ENCODE measurements around the gene AFAP1L2. TPM values are rescaled to one million over a fixed set of nuclear protein-coding genes. Genes with fewer than 3 reads are reported as not detected.

Gene AFAP1L2
- total RNA-seq, 1 donor, result 0.94 TPM

- Histone ChIP-seq H3K27me3 (ENCODE audit: insufficient read depth, low read length) (no peaks in the 10 kb centered on the region), H3K4me3 (ENCODE audit: low read length) (no peak overlapping the region), H3K9me3 (ENCODE audit: low read depth, low read length) (no peaks in the 10 kb centered on the region), H3K4me1 (ENCODE audit: insufficient read depth, low read length) (no peaks in the 10 kb centered on the region)
These were observed 138.8 kb downstream of the AFAP1L2 start for GRCh38 chr10:114265392-114266053.

- Histone ChIP-seq H3K9me3 (ENCODE audit: low read depth, low read length) (no peaks in the 10 kb centered on the region), H3K4me3 (ENCODE audit: low read length) (no peak overlapping the region), H3K27me3 (ENCODE audit: insufficient read depth, low read length) (no peaks in the 10 kb centered on the region), H3K4me1 (ENCODE audit: insufficient read depth, low read length) (no peaks in the 10 kb centered on the region)
These were observed 141.8 kb downstream of the AFAP1L2 start for GRCh38 chr10:114262496-114262895.

- no peaks in the 10 kb centered on the region for H3K9me3 ChIP-seq (ENCODE audit: low read depth, low read length)
- no peak overlapping the region for H3K4me3 ChIP-seq (ENCODE audit: low read length)
- no peaks in the 10 kb centered on the region for H3K27me3 ChIP-seq (ENCODE audit: insufficient read depth, low read length)
- H3K4me1 ChIP-seq (ENCODE audit: insufficient read depth, low read length), result no peaks in the 10 kb centered on the region
These were observed 143.2 kb downstream of the AFAP1L2 start for GRCh38 chr10:114261076-114261475.

GRCh38 chr10:114260366-114260765, 143.9 kb downstream of the AFAP1L2 start:
- H3K4me1 ChIP-seq (ENCODE audit: insufficient read depth, low read length), result no peaks in the 10 kb centered on the region
- no peak overlapping the region for H3K4me3 ChIP-seq (ENCODE audit: low read length)
- H3K9me3 ChIP-seq (ENCODE audit: low read depth, low read length), result no peaks in the 10 kb centered on the region
- H3K27me3 ChIP-seq (ENCODE audit: insufficient read depth, low read length), result no peaks in the 10 kb centered on the region

DNA sequence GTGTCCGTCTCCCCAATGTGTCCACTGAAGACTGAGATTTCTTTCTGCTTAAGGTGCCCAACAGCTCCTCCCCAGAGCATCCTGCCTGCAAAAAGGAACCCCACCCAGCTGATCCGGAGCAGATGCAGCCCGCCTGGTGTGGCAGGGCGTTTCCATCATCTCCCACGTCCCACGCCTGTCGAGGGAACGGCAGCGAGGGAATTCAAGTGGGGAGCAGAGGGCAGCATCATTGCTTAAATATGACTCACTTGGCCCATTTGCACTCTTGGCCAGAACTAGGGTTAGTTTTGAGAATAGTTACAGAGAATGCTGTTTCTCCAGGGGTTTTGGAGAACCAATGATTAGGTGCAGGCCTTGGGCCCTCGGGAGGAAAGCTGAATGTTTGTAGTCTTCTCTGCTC, 144.5 kb downstream of the AFAP1L2 start:
- Histone ChIP-seq H3K4me1 (ENCODE audit: insufficient read depth, low read length) (no peaks in the 10 kb centered on the region), H3K9me3 (ENCODE audit: low read depth, low read length) (no peaks in the 10 kb centered on the region), H3K27me3 (ENCODE audit: insufficient read depth, low read length) (no peaks in the 10 kb centered on the region)

DNA sequence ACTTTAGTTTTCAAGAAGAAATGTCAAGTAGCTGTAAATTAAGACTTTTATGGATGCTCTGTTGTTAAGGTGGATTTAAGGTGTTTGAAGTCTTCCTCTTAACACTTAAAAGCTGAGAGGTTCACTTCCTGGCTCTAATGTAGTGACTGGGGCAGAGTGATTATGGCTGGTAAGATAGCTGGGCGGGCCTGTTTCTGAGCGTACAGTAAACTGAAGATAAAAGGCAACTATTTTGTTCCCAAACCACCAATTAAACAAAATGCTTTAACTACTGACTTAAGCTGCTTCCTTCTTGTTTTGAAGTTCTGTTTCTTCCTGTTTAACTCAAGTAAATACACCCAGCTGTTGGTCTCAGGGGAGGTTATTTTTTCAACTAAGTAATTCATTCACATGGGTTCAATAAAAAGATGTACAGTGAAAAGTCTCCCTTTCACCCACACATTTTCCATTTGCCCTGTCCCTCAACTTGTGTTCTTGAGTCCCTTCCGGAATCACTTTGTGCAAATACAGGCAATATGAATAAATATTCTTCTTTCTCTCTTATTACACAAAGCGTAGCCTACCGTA, 145.9 kb downstream of the AFAP1L2 start:
- Histone ChIP-seq H3K4me3 (ENCODE audit: low read length) (no peak overlapping the region), H3K27me3 (ENCODE audit: insufficient read depth, low read length) (no peaks in the 10 kb centered on the region), H3K9me3 (ENCODE audit: low read depth, low read length) (no peaks in the 10 kb centered on the region), H3K4me1 (ENCODE audit: insufficient read depth, low read length) (no peaks in the 10 kb centered on the region)

More for the DNA sequence above, 144.5 kb downstream of the AFAP1L2 start:
- no peak overlapping the region for H3K4me3 ChIP-seq (ENCODE audit: low read length)

DNA sequence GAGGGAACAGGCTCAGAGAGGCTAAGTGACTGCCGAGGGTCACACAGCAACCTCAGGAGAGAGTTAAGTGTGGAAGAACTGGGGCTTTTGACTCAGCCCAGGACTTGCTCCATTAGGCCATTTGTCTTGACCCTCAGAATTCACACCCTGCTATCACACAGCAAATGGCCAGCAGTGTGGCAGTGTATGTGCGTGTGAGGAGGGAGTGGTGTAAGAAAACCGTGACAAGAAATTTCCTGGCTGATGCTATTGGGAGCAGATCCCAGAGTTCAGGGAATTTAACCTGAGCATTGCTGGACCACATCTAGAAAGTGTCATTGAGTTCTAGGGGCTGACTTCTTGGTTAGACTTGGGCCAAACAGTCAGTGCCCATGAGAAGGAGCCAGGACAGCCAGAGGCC, 146.8 kb downstream of the AFAP1L2 start:
- no peak overlapping the region for H3K4me3 ChIP-seq (ENCODE audit: low read length)
- no peaks in the 10 kb centered on the region for H3K4me1 ChIP-seq (ENCODE audit: insufficient read depth, low read length)
- H3K9me3 ChIP-seq (ENCODE audit: low read depth, low read length), result no peaks in the 10 kb centered on the region
- no peaks in the 10 kb centered on the region for H3K27me3 ChIP-seq (ENCODE audit: insufficient read depth, low read length)

DNA sequence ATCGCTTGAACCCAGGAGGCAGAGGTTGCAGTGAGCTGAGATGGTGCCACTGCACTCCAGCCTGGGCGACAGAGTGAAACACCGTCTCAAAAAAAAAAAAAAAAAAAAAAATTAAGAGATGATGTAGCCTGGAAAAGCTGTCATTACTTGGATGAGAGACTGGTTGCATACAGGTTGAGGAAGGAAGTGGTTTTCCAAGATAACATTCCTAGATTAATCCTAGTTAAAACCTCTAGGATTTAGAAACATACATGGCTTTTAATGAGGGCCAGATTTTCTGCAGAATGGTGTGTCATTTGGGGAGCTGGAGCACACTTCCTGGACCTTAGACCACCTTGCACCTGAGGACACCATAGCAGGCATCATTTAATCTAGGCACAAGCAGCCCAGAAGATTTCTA, 147.5 kb downstream of the AFAP1L2 start:
- no peak overlapping the region for H3K4me3 ChIP-seq (ENCODE audit: low read length)
- H3K4me1 ChIP-seq (ENCODE audit: insufficient read depth, low read length), result no peaks in the 10 kb centered on the region
- H3K9me3 ChIP-seq (ENCODE audit: low read depth, low read length), result no peaks in the 10 kb centered on the region
- H3K27me3 ChIP-seq (ENCODE audit: insufficient read depth, low read length), result no peaks in the 10 kb centered on the region

DNA sequence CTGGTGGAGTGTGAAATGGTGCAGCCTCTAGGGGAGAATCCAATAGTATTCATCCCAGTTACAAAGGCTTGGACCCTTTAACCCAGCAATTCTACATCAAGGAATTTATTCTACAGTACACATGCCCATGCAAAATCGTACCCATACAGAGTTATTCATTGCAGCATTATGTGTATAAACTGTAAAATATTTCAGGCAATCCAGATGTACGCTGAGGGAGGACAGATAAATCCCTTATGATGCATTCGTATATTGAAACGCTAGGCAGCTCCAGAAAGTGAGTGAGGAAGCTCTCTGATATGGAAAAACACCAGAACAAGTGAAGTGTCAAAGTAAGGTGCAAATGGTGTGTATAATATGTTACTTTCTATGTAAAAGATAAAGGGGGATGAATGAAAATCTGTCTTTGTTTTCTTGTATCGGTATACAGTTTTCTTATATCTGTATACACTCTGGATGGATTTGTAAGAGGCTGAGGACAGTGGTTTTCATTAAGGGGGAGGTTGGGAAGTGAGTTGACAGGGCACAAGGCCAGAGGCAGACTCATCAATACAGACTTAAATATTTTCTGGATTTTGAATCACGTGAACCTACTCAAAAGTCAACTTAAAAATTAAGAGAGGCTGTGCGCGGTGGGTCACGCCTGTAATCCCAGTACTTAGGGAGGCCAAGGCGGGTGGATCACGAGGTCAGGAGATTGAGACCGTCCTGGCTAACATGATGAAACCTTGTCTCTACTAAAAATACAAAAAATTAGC, 148.1 kb downstream of the AFAP1L2 start:
- H3K4me1 ChIP-seq (ENCODE audit: insufficient read depth, low read length), result no peaks in the 10 kb centered on the region
- H3K4me3 ChIP-seq (ENCODE audit: low read length), result no peak overlapping the region
- H3K27me3 ChIP-seq (ENCODE audit: insufficient read depth, low read length), result no peaks in the 10 kb centered on the region
- no peaks in the 10 kb centered on the region for H3K9me3 ChIP-seq (ENCODE audit: low read depth, low read length)

DNA sequence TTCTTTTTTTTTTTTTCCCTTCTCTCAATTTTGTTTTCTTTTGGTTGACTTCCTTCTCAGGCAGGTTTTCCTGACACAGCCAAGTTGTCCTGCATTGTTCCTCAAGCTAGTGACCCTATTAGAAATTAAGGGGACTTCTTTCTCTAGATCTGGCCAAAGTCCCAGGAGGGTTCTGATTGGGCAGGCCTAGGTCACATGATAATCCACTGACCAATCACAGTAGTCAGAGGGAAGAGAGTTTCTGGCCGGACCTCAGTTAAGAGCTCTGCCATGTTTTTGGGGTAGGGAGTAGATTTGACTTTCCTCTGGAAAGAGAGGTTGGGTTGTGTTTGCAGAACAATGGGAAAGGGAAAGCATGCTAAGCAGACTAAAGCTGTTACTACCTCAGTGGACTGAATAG, 149.1 kb downstream of the AFAP1L2 start:
- Histone ChIP-seq H3K4me1 (ENCODE audit: insufficient read depth, low read length) (no peaks in the 10 kb centered on the region), H3K27me3 (ENCODE audit: insufficient read depth, low read length) (no peaks in the 10 kb centered on the region), H3K4me3 (ENCODE audit: low read length) (no peak overlapping the region), H3K9me3 (ENCODE audit: low read depth, low read length) (no peaks in the 10 kb centered on the region)

- Histone ChIP-seq H3K4me3 (ENCODE audit: low read length) (no peak overlapping the region), H3K4me1 (ENCODE audit: insufficient read depth, low read length) (no peaks in the 10 kb centered on the region), H3K9me3 (ENCODE audit: low read depth, low read length) (no peaks in the 10 kb centered on the region), H3K27me3 (ENCODE audit: insufficient read depth, low read length) (no peaks in the 10 kb centered on the region)
These were observed 151.4 kb downstream of the AFAP1L2 start for GRCh38 chr10:114252883-114253282.

DNA sequence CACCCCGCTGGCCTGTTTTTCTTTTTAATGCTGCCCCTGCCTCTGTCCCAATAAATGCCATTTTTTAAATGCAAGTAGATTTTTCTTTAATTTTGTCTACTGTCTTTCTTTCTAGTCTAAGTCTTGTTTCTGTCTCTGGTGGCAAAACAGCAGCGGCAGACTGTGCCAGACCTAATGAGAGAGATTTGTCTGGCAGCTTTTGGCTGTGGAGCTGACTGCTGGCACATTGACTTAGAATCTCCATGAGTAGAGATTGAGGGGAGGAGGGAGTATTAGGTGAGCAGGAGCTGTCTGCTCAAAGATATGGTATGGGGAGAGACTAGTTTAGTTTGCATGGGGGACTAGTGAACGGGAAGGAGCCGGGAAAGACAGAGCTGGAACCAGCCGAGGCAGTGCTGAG, 152.2 kb downstream of the AFAP1L2 start:
- Histone ChIP-seq H3K4me1 (ENCODE audit: insufficient read depth, low read length) (no peaks in the 10 kb centered on the region), H3K9me3 (ENCODE audit: low read depth, low read length) (no peaks in the 10 kb centered on the region), H3K4me3 (ENCODE audit: low read length) (no peak overlapping the region), H3K27me3 (ENCODE audit: insufficient read depth, low read length) (no peaks in the 10 kb centered on the region)

DNA sequence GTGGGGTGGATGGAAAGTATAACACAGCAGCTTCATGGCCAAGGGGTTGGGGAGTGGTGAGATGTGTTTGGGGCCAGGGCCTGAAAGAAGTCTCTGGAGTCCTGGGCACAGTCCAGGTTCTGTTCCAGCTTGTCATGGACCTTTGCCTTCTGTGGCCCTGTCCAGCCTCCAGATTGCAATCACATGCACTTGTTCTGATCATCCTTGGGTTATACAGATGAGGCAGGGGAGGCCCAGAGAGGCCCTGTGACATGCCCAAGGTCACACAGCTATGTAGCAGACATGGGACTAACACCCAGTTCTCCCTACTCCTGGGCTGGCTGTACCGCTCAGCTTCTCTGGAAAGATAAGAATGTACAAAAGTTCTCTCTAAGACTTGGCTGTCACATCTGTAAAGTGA, 153.6 kb downstream of the AFAP1L2 start:
- no peaks in the 10 kb centered on the region for H3K4me1 ChIP-seq (ENCODE audit: insufficient read depth, low read length)
- no peak overlapping the region for H3K4me3 ChIP-seq (ENCODE audit: low read length)
- no peaks in the 10 kb centered on the region for H3K27me3 ChIP-seq (ENCODE audit: insufficient read depth, low read length)
- H3K9me3 ChIP-seq (ENCODE audit: low read depth, low read length), result no peaks in the 10 kb centered on the region

DNA sequence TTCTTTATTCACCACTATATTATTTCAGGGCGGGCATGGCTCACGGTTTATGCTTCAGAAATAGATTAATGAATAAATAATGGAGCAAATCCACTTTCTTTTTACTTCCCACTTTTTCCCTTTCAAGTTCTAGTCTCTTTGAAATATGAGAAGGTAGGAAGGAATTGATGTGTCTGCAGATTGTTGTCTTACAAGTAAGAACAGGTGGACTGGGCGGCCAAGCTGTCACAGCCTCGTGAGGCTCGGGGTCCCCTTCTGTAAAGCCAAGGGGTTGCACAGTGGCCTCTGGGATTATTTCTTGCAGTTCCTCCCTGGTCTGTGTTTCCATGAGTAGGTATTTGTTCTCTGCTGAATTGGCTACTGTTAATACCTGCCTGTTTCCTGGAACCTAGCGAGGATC, 154.1 kb downstream of the AFAP1L2 start:
- Histone ChIP-seq H3K4me1 (ENCODE audit: insufficient read depth, low read length) (no peaks in the 10 kb centered on the region), H3K4me3 (ENCODE audit: low read length) (no peak overlapping the region), H3K27me3 (ENCODE audit: insufficient read depth, low read length) (no peaks in the 10 kb centered on the region), H3K9me3 (ENCODE audit: low read depth, low read length) (no peaks in the 10 kb centered on the region)

DNA sequence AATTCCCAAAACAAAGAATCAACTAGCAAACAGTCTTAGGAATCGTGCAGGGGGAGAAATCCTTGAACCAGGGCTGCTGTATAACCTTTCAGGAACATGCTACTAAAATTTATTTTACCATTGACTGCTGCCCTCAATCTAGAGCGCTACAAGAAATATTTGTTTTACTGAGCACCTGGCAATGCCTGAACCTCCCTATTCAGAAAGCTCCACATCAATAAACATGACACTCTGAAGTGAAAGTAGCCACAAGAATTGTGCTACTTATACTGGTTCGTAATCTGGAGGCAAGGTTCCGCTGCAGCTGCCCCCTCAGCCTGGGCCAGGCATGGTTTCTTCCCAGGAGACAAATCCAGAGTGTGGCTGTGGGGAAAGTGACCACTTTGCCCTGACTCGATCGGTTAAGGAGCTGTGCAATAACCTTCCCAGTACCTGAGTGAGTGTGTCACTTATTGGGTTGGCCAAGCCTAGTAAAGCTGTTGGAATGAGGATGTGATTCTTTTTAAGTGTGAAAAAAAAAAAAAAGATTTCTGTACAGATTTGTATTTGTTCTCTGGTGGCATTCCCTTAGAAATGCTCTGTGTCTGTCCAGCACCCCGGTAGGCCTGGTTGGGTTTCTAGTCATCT, 157.5 kb downstream of the AFAP1L2 start:
- Histone ChIP-seq H3K27me3 (ENCODE audit: insufficient read depth, low read length) (peaks cover 12% of the 10 kb centered on the region), H3K4me1 (ENCODE audit: insufficient read depth, low read length) (no peaks in the 10 kb centered on the region), H3K9me3 (ENCODE audit: low read depth, low read length) (no peaks in the 10 kb centered on the region), H3K4me3 (ENCODE audit: low read length) (no peak overlapping the region)

Data from mononuclear cell (primary cell).